Rectal smooth muscle tissue (tissue), 1 donor: ENCODE measurements around the gene MAN2B1.
"Not testable (repeated sequence)": the region's sequence is repeated elsewhere in the genome, so short reads cannot be mapped to it uniquely, and the experiment has no call there.

Source experiments
- H3K27ac ChIP-seq: one replicate; pipeline ENCODE4 v1.7.0; 2013; ENCODE audit warnings: low read depth, low read length, inconsistent platforms
- H3K27me3 ChIP-seq: one replicate; pipeline ENCODE4 v1.7.0; 2013; ENCODE audit warnings: low read length; ENCODE audit not compliant: control insufficient read depth, insufficient read depth
- H3K36me3 ChIP-seq: one replicate; pipeline ENCODE4 v1.7.0; 2013; ENCODE audit warnings: low read length; ENCODE audit not compliant: control insufficient read depth, insufficient read depth
- H3K4me1 ChIP-seq: one replicate; pipeline ENCODE4 v1.7.0; 2013; ENCODE audit warnings: low read length; ENCODE audit not compliant: control insufficient read depth, insufficient read depth
- H3K4me3 ChIP-seq: one replicate; pipeline ENCODE4 v1.7.0; 2013; ENCODE audit warnings: low read length
- H3K9ac ChIP-seq: one replicate; pipeline ENCODE4 v1.7.0; 2013; ENCODE audit warnings: low read length

Gene MAN2B1

DNA sequence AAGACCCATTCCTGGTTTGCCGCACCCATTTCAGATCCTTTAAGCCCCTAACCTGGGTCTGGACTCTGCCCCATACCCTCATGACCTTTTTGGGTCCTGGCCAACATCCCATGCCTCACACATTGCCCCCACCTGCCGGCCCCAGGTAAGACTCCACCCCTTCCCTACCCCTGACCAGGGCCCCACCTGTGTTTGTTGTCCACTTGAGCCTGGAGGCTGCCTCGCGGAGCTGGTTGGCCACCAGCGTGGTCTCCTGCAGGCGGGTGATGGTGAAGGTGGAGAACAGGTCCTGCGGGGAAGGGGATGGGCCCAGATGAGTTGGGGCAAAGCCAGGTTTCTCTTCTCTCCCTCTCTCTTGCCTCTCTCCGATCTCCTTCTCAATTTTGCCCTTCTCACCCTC is 19.5 kb downstream of the MAN2B1 start:
- Histone ChIP-seq H3K27me3 (no peaks in the 10 kb centered on the region), H3K9ac (no peak overlapping the region), H3K4me3 (no peak overlapping the region), H3K36me3 (no peaks in the 10 kb centered on the region), H3K27ac (no peak overlapping the region), H3K4me1 (peaks cover 6% of the 10 kb centered on the region)

DNA sequence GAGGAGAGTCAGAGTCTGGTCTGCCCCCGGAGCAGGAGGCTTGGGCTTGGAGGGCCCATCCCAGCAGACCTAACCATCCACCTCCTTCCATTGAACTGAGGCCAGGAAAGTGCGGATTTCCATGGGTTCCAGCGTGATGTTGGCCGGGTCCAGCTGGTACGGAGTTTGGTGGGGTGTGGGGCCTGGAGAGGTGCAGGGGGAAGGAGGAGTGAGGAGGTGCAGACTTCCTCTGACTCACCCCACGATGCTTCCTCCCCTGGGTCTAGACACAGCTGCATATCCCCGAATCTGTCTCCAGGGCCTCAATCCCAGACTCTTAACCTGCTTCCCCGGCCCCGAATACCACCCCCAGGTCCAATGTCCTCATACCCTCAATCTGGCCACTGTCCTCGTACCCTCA is 20.0 kb downstream of the MAN2B1 start:
- Histone ChIP-seq H3K27ac (no peak overlapping the region), H3K4me1 (peaks cover 6% of the 10 kb centered on the region), H3K27me3 (no peaks in the 10 kb centered on the region), H3K4me3 (no peak overlapping the region), H3K36me3 (no peaks in the 10 kb centered on the region), H3K9ac (no peak overlapping the region)

DNA sequence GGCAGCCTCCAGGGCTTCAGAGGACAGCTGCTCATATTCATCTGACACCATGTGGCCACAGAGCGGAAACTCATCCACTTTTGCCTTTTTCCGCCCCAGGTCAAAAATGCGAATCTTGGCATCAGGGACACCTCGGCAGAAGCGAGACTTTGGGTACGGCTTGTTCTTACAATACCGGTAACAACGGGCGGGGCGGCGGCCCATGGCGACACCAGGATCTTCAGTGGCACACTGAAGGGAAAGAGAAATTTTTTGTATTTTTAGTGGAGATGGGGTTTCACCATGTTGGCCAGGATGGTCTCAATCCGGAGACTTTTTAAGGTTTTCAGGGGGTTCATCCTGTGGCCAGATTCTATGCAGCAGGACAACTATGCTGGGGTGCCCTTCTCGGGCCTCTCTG is 22.8 kb downstream of the MAN2B1 start:
- H3K36me3 ChIP-seq, H3K4me3 ChIP-seq, H3K27me3 ChIP-seq, H3K27ac ChIP-seq, H3K4me1 ChIP-seq, H3K9ac ChIP-seq: not testable (repeated sequence)

DNA sequence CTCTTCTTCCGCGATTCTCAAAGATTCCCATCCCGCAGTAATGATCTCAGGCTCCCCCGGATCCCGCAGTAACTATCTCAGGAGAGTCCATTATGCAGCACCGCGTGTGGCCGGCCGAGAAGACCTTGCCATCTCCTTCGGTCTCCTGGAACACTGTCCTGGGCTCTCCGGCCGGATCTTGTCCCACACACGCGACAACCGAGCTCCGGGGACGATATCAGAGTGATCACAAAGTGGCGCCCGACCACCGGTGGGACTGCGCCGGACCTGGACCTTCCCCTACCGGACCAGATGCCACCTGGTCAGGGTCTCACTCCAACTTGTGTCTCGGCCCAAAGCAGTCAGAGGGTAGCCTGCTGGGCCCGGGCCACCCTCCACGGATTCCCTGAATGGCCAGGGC is 24.0 kb downstream of the MAN2B1 start:
- H3K9ac ChIP-seq, result no peak overlapping the region
- H3K4me3 ChIP-seq, result no peak overlapping the region
- no peak overlapping the region for H3K27ac ChIP-seq
- H3K36me3 ChIP-seq, result no peaks in the 10 kb centered on the region
- H3K27me3 ChIP-seq, result no peaks in the 10 kb centered on the region
- H3K4me1 ChIP-seq, result peaks cover 3% of the 10 kb centered on the region

DNA sequence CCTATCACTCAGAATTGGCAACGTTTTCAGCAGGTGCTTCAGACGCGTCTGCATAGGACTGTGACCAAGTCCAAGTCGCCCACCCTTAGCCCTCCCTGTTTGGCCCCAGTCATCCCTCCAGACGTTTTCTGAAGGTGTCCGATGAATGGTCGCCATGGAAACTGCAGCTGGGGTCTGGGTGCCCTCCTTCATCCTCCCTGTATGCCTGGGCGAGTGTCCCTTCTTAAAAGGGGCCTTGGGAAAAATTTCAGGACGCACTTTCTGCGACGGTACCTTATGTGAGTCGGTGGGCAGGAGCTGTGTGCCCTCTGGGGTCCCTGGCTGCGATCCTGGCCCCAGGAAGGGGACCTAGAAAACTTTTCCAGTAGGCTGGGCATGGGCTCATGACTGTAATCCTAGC is 25.1 kb downstream of the MAN2B1 start:
- no peak overlapping the region for H3K27ac ChIP-seq
- no peak overlapping the region for H3K9ac ChIP-seq
- H3K27me3 ChIP-seq, result no peaks in the 10 kb centered on the region
- no peaks in the 10 kb centered on the region for H3K36me3 ChIP-seq
- H3K4me3 ChIP-seq, result no peak overlapping the region
- H3K4me1 ChIP-seq, result peaks cover 3% of the 10 kb centered on the region

DNA sequence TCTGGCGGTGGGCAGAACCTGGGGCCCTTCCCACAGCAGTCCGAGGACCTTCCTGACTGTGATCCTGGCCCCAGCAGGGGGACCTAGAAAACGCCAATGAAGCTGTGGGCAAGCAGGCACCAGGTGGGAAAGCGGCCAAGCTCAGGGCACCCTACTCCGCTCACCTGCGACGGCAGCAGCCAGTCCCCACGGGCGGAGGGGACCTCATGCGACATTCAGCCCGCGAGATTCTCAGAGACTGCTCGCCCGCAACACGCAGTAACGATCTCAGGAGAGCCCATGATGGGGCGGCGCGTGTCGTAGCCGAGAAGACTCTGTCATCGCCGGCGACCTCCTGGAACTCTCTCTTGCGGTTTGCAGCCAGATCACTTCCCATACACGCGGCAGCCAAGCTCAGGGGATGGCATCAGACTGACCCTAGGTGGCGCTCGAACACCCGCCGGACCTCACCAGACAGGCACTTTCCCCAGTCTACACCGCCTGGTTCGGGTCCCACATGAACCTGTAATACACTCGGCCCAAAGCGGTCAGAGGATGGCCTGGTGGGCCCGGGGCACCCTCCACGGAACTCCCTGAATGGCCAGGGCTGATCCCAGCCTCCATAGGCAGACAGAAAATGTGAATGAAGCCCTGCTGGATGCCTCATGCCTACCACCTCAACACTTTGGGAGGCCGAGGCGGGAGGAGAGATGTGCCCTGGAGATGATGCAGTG is 26.5 kb downstream of the MAN2B1 start:
- no peaks in the 10 kb centered on the region for H3K36me3 ChIP-seq
- H3K27ac ChIP-seq, result no peak overlapping the region
- peaks cover 3% of the 10 kb centered on the region for H3K4me1 ChIP-seq
- no peak overlapping the region for H3K9ac ChIP-seq
- no peaks in the 10 kb centered on the region for H3K27me3 ChIP-seq
- peak overlapping the region; percentile 42 for H3K4me3 ChIP-seq

DNA sequence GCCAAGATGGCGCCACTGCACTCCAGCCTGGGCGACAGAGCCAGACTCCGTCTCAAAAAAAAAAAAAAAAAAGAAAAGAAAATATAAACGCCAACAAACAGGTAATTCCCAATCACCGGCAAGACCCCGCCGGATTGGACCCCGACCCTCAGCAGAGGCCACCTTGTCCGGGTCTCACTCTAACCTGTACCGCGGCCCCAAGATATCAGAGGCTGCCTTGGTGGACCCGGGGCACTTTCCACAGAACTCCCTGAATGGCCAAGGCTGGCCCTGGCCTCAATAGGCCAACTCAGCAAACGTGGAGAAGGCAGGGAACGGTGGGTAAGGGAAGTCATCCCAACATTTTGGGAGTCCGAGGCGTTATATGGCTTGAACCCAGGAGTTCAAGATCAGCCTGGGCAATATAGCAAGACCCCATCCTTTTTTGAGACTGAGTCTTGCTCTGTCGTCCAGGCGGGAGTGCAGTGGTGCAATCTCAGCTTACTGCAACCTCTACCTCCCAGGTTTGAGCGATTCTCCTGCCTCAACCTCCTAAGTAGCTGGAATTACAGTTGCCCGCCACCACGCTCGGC is 27.8 kb downstream of the MAN2B1 start:
- Histone ChIP-seq H3K4me1 (peaks cover 3% of the 10 kb centered on the region), H3K9ac (no peak overlapping the region), H3K36me3 (no peaks in the 10 kb centered on the region), H3K4me3 (no peak overlapping the region), H3K27me3 (no peaks in the 10 kb centered on the region), H3K27ac (no peak overlapping the region)

DNA sequence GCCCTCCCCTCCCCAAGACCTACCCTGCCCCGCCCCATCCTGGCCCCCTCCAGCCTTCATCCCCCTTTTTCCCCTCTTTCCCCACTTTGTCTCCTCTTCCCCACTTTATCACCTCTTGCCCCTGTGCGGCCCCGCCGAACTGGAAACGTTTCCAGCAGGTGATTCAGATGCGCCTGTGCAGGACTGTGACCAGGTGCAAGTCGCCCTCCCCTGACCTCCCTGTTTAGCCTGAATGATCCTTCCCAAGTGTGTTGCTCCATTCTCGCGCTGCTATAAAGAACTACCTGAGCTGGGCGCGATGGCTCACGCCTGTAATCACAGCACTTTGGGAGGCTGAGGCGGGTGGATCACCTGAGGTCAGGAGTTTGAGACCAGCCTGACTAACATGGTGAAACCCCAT is 29.9 kb downstream of the MAN2B1 start:
- Histone ChIP-seq H3K27me3 (no peaks in the 10 kb centered on the region), H3K4me3 (no peak overlapping the region), H3K4me1 (peaks cover 3% of the 10 kb centered on the region), H3K9ac (no peak overlapping the region), H3K36me3 (peaks cover 3% of the 10 kb centered on the region), H3K27ac (no peak overlapping the region)

DNA sequence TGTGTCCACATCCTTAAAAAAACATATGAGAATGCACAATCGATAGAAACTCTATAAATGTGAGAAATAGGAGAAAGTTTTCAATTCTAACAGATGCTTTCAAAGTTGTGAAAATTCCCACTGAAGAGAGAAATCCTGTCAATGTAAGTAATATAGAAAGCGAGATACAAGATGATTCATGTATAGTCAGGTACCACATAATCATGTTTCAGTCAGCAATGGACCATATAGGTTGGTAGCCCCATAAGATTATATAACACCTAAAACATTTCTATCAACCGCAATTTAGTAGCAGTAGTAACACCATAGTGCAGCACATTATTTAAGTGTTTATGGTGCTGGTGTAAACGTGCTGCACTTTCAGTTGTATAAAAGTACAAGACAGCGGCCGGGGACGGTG is 37.3 kb downstream of the MAN2B1 start:
- H3K9ac ChIP-seq, result no peak overlapping the region
- no peaks in the 10 kb centered on the region for H3K4me1 ChIP-seq
- H3K4me3 ChIP-seq, result no peak overlapping the region
- no peak overlapping the region for H3K27ac ChIP-seq
- no peaks in the 10 kb centered on the region for H3K27me3 ChIP-seq
- H3K36me3 ChIP-seq, result peaks cover 27% of the 10 kb centered on the region

DNA sequence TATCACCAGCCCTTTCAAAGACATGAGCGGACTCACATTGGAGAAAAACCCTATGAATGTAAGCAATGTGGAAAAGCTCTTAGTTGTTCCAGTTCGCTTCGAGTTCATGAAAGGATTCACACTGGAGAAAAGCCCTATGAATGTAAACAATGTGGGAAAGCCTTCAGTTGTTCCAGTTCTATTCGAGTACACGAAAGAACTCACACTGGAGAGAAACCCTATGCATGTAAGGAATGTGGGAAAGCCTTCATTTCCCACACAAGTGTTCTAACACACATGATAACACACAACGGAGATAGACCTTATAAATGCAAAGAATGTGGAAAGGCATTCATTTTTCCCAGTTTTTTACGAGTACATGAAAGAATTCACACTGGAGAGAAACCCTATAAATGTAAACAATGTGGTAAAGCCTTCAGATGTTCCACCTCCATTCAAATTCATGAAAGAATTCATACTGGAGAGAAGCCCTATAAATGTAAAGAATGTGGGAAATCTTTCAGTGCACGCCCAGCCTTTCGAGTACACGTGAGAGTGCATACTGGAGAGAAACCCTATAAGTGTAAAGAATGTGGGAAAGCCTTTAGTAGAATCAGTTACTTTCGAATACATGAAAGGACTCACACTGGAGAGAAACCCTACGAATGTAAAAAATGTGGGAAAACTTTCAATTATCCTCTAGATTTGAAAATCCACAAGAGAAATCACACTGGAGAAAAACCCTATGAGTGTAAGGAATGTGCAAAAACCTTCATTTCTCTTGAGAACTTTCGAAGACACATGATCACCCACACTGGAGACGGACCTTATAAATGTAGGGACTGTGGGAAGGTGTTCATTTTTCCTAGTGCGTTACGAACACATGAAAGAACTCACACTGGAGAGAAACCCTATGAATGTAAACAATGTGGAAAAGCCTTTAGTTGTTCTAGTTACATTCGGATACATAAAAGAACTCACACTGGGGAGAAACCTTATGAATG is 38.2 kb downstream of the MAN2B1 start:
- no peak overlapping the region for H3K9ac ChIP-seq

DNA sequence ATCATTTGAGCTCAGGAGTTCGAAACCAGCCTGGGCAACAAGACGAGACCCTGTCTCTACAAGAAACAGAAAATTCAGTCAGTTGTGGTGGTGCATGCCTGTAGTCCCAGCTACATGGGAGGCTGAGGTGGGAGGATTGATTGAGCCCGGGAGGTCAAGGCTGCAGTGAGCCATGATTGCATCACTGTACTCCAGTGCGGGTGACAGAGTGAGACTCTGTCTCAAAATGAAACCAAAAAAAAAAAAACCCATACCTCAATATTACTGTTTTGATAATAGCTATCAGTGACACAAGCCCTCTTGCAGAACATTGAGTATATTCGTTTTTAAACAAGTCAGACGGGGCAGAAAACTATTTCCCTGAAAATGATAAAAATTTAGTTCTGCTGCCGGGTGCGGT is 39.6 kb downstream of the MAN2B1 start:
- Histone ChIP-seq H3K27ac (no peak overlapping the region), H3K9ac (no peak overlapping the region), H3K27me3 (no peaks in the 10 kb centered on the region), H3K36me3 (peaks cover 24% of the 10 kb centered on the region), H3K4me1 (no peaks in the 10 kb centered on the region), H3K4me3 (no peak overlapping the region)

More for the DNA sequence above, 38.2 kb downstream of the MAN2B1 start:
- H3K4me3 ChIP-seq, result no peak overlapping the region
- no peaks in the 10 kb centered on the region for H3K27me3 ChIP-seq
- no peak overlapping the region for H3K27ac ChIP-seq
- no peaks in the 10 kb centered on the region for H3K4me1 ChIP-seq
- peaks cover 24% of the 10 kb centered on the region for H3K36me3 ChIP-seq

DNA sequence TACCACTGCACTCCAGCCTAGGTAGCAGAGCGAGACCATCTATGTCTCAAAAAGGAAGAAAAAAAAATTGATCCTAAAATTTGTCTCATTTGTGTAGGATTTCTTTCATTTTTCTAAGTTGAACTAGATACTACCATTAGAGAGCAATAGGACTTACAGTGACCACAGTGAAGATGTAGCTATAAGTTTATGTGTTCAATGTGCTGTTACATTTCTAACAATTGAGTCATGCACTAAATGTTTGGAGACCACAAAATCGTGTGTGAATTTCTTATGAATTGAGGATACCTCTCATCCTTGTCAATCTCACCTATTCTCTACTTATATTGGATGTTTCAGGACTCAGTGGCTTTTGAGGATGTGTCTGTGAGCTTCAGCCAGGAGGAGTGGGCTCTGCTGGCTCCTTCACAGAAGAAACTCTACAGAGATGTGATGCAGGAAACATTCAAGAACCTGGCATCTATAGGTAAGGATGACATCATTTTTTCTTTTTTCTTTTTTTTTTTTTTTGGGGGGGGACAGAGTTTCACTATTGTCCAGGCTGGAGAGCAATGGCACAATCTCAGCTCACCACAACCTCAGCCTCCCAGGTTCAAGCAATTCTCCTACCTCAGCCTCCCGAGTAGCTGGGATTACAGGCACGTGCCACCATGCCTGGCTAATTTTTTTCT is 43.0 kb downstream of the MAN2B1 start:
- Histone ChIP-seq H3K27ac (no peak overlapping the region), H3K9ac (no peak overlapping the region), H3K4me1 (no peaks in the 10 kb centered on the region), H3K36me3 (peaks cover 17% of the 10 kb centered on the region), H3K27me3 (no peaks in the 10 kb centered on the region), H3K4me3 (no peak overlapping the region)
